Astrocyte (in vitro differentiated cells and primary cell): ENCODE results near the gene CCDC38. TPM values are rescaled to one million over a fixed set of nuclear protein-coding genes. Genes with fewer than 3 reads are reported as not detected.

Source experiments
- DNase-seq: peaks from one replicate; pipeline ENCODE4 v3.0.0-alpha.2; 2010; ENCODE audit warnings: low read depth
- FAIRE-seq: peaks from 2 replicates; lab custom pipeline; 2011; peaks lifted over from hg19 to GRCh38; lab: Jason Lieb, UNC
- H2AFZ ChIP-seq: 2 replicates; pipeline ENCODE4 v1.6.0; 2012; ENCODE audit warnings: low read depth, low read length, inconsistent platforms
- H3K27ac ChIP-seq: 2 replicates; pipeline ENCODE4 v1.5.1; 2011; ENCODE audit warnings: low read depth, low read length, inconsistent platforms
- H3K27me3 ChIP-seq: 2 replicates; pipeline ENCODE4 v1.6.0; 2011; ENCODE audit warnings: low read length, inconsistent platforms; ENCODE audit not compliant: insufficient read depth
- H3K36me3 ChIP-seq: 2 replicates; pipeline ENCODE4 v1.5.1; 2011; ENCODE audit warnings: low read length, inconsistent platforms; ENCODE audit not compliant: insufficient read depth
- H3K4me1 ChIP-seq: 2 replicates; pipeline ENCODE4 v1.5.1; 2011; ENCODE audit warnings: low read length, inconsistent platforms; ENCODE audit not compliant: insufficient read depth
- H3K4me2 ChIP-seq: 2 replicates; pipeline ENCODE4 v1.6.0; 2012; ENCODE audit warnings: low read length, inconsistent platforms
- H3K4me3 ChIP-seq: 2 replicates; pipeline ENCODE4 v1.5.1; 2011; ENCODE audit warnings: low read depth, mild to moderate bottlenecking, low read length, inconsistent platforms; ENCODE audit not compliant: insufficient read depth
- H3K79me2 ChIP-seq: 2 replicates; pipeline ENCODE4 v1.6.0; 2012; ENCODE audit warnings: mild to moderate bottlenecking, low read length, inconsistent platforms; ENCODE audit not compliant: insufficient read depth
- H3K9ac ChIP-seq: 2 replicates; pipeline ENCODE4 v1.6.0; 2012; ENCODE audit warnings: mild to moderate bottlenecking, low read length, inconsistent platforms
- H3K9me3 ChIP-seq: 2 replicates; pipeline ENCODE4 v1.5.1; 2012; ENCODE audit warnings: low read depth, mild to moderate bottlenecking, low read length, inconsistent platforms; ENCODE audit not compliant: insufficient read depth
- H4K20me1 ChIP-seq: 2 replicates; pipeline ENCODE4 v1.6.0; 2012; ENCODE audit warnings: low read length, inconsistent platforms; ENCODE audit not compliant: insufficient read depth
- H3K27ac Mint-ChIP-seq: one replicate; pipeline ENCODE4 v1.8.0; 2021; ENCODE audit warnings: mild to moderate bottlenecking, mixed read lengths; ENCODE audit not compliant: unreplicated experiment
- H3K27me3 Mint-ChIP-seq: one replicate; pipeline ENCODE4 v1.8.0; 2021; ENCODE audit warnings: low read depth, mixed read lengths; ENCODE audit not compliant: unreplicated experiment
- H3K36me3 Mint-ChIP-seq: one replicate; pipeline ENCODE4 v1.8.0; 2021; ENCODE audit warnings: low read depth, mixed read lengths; ENCODE audit not compliant: unreplicated experiment
- H3K4me1 Mint-ChIP-seq: one replicate; pipeline ENCODE4 v1.8.0; 2021; ENCODE audit warnings: low read depth, mixed read lengths; ENCODE audit not compliant: unreplicated experiment
- H3K4me3 Mint-ChIP-seq: one replicate; pipeline ENCODE4 v1.8.0; 2021; ENCODE audit warnings: mild to moderate bottlenecking, moderate library complexity, mixed read lengths; ENCODE audit not compliant: unreplicated experiment
- H3K9me3 Mint-ChIP-seq: one replicate; pipeline ENCODE4 v1.8.0; 2021; ENCODE audit warnings: mild to moderate bottlenecking, mixed read lengths; ENCODE audit not compliant: unreplicated experiment
- CTCF ChIP-seq: IDR thresholded peaks from 2 replicates; pipeline ENCODE4 v1.5.1; 2011; ENCODE audit warnings: low read depth, mild to moderate bottlenecking, inconsistent platforms, low read length, moderate library complexity; ENCODE audit not compliant: insufficient read depth
- EZH2 ChIP-seq: IDR thresholded peaks from 2 replicates; pipeline ENCODE4 v1.6.1; 2012; ENCODE audit warnings: mild to moderate bottlenecking, low read length, inconsistent platforms; ENCODE audit not compliant: insufficient read depth
- total RNA-seq: library from RNA; stranded (reverse); gene quantifications from 2 replicates; pipeline ENCODE4 v1.2.1, GENCODE V29; 2021

The CCDC38 gene
- total RNA-seq, 1 donor from 2014 or later: 0.07 TPM

- Mint-ChIP-seq H3K4me3 (no peak overlapping the region), H3K9me3 (no peaks in the 10 kb centered on the region), H3K36me3 (no peaks in the 10 kb centered on the region), H3K27me3 (no peaks in the 10 kb centered on the region), H3K4me1 (no peaks in the 10 kb centered on the region), H3K27ac (no peak overlapping the region)
- H4K20me1 ChIP-seq: no peaks in the 10 kb centered on the region
- H3K4me1 ChIP-seq: no peaks in the 10 kb centered on the region
- TF ChIP-seq CTCF: peak; percentile 70
- no peak for TF ChIP-seq EZH2
- no peak overlapping the region for H3K27ac ChIP-seq
- H3K4me3 ChIP-seq: no peak overlapping the region
- no peak overlapping the region for H2AFZ ChIP-seq
- H3K9me3 ChIP-seq: no peaks in the 10 kb centered on the region
- H3K27me3 ChIP-seq: no peaks in the 10 kb centered on the region
- H3K4me2 ChIP-seq: no peak overlapping the region
- no peak overlapping the region for H3K9ac ChIP-seq
- FAIRE-seq: peak; percentile 26
- no peaks in the 10 kb centered on the region for H3K36me3 ChIP-seq
- no peaks in the 10 kb centered on the region for H3K79me2 ChIP-seq
- peak; percentile 25 for DNase-seq
These were observed 122.2 kb downstream of the CCDC38 start for GRCh38 chr12:95820096-95820703.

Other genes with a start within 250 kb of the CCDC38 start
- gene NTN4, start 151.8 kb downstream of the CCDC38 start, total RNA-seq: 22.6 and 28.9 TPM in 2 replicates
- gene SNRPF, start 83.7 kb downstream of the CCDC38 start, total RNA-seq: 23.1 and 24.9 TPM in 2 replicates
- gene AMDHD1, start 717 bp upstream of the CCDC38 start, total RNA-seq: 0.52 and 0.62 TPM in 2 replicates
- gene HAL, start 53.7 kb upstream of the CCDC38 start, total RNA-seq: 0.10 and 0.20 TPM in 2 replicates
- gene LTA4H, start 93.0 kb upstream of the CCDC38 start, total RNA-seq: 63.7 and 67.6 TPM in 2 replicates